HG03439 (cell line): ENCODE results near the gene ERICH6B.

ENCODE experiments used
- ATAC-seq: cut with Tn5 transposase; IDR thresholded peaks from one replicate; pipeline ENCODE4 v1.9.1; 2021; ENCODE audit warnings: mild to moderate bottlenecking, moderate library complexity; ENCODE audit not compliant: unreplicated experiment

Gene ERICH6B

GRCh38 chr13:45545686-45546409 lies 69.7 kb downstream of the ERICH6B start:
- ATAC-seq: no peak

GRCh38 chr13:45544520-45544919 lies 71.0 kb downstream of the ERICH6B start:
- no peak for ATAC-seq

- no peak for ATAC-seq
These were observed 72.7 kb downstream of the ERICH6B start for GRCh38 chr13:45542878-45543277.

- ATAC-seq: no peak
These were observed 73.1 kb downstream of the ERICH6B start for GRCh38 chr13:45542391-45542790.

GRCh38 chr13:45541806-45542205 lies 73.7 kb downstream of the ERICH6B start:
- ATAC-seq: no peak

GRCh38 chr13:45540864-45541263 lies 74.7 kb downstream of the ERICH6B start:
- ATAC-seq: no peak

GRCh38 chr13:45540195-45540594 lies 75.3 kb downstream of the ERICH6B start:
- ATAC-seq: no peak

GRCh38 chr13:45538382-45538781 lies 77.2 kb downstream of the ERICH6B start:
- no peak for ATAC-seq

GRCh38 chr13:45537516-45537915 lies 78.0 kb downstream of the ERICH6B start:
- ATAC-seq: no peak

- no peak for ATAC-seq
These were observed 79.3 kb downstream of the ERICH6B start for GRCh38 chr13:45536224-45536623.

- no peak for ATAC-seq
These were observed 80.9 kb downstream of the ERICH6B start for GRCh38 chr13:45534604-45535003.

GRCh38 chr13:45529758-45530157 lies 85.8 kb downstream of the ERICH6B start:
- no peak for ATAC-seq

- no peak for ATAC-seq
These were observed 87.7 kb downstream of the ERICH6B start for GRCh38 chr13:45527699-45528462.

- no peak for ATAC-seq
These were observed 93.0 kb downstream of the ERICH6B start for GRCh38 chr13:45522571-45522970.

GRCh38 chr13:45521297-45521696 lies 94.2 kb downstream of the ERICH6B start:
- ATAC-seq: no peak

GRCh38 chr13:45519493-45519892 lies 96.0 kb downstream of the ERICH6B start:
- no peak for ATAC-seq

- ATAC-seq: no peak
These were observed 96.9 kb downstream of the ERICH6B start for GRCh38 chr13:45518525-45519245.

- no peak for ATAC-seq
These were observed 98.8 kb downstream of the ERICH6B start for GRCh38 chr13:45516757-45517156.

GRCh38 chr13:45512098-45512496 lies 103.4 kb downstream of the ERICH6B start:
- ATAC-seq: no peak

GRCh38 chr13:45511310-45512097 lies 104.0 kb downstream of the ERICH6B start:
- ATAC-seq: no peak

- no peak for ATAC-seq
These were observed 104.9 kb downstream of the ERICH6B start for GRCh38 chr13:45510672-45511071.
